IMR-90 (cell line): Measurements from ENCODE around the gene MYH10.

Source experiments
- BHLHE40 ChIP-seq: fragments of 150-350 bp; IDR thresholded peaks from 2 replicates; pipeline ENCODE4 v1.6.1; 2016; ENCODE audit warnings: mild to moderate bottlenecking, low read depth, low read length
- POLR2A ChIP-seq: IDR thresholded peaks from 2 replicates; pipeline ENCODE4 v1.6.1; 2012; ENCODE audit warnings: mild to moderate bottlenecking, low read depth, low read length
- TF ChIP-seq, protein P1 (sequence below): conservative IDR thresholded peaks from 2 replicates; pipeline ENCODE4 v1.5.1; 2012; ENCODE audit warnings: mild to moderate bottlenecking, low read depth, low read length, improper control_type of control experiment

DNA sequence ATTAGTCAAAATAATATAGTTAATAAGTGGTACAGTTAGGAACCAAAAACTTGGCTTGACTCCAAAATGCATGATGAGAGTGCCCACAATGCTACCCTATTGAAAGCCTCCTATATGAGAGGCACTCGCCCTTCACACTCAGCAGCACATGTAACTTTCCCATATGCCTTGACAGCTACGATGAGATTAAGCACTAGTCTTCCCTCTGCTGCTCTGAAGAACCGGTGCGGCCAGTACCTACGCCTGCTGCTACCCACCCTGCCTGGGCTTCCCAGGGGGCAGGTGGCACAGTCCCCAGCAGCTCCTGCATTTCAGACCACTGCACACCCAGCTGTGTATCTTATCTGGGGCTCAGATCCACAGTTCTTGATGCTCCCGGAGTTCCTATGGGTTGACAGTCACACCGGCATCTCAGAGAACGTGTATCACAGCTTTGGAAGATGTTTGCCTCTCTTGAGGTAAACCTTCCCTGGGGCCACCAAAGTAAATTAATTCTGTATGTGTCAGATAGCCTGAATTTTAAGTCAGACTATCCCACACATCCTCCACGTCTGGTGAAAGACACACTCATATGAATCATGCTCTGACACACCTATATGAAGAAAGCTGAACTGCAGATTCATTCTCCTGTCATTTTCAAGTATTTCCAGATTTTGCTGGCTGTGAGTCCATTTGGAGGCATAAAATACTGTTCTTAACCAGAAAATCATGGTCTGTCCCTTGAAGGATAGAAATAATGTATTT is 77.8 kb downstream of the MYH10 start:
- TF ChIP-seq BHLHE40: no peak
- no peak for TF ChIP-seq POLR2A
- TF ChIP-seq, protein P1, sequence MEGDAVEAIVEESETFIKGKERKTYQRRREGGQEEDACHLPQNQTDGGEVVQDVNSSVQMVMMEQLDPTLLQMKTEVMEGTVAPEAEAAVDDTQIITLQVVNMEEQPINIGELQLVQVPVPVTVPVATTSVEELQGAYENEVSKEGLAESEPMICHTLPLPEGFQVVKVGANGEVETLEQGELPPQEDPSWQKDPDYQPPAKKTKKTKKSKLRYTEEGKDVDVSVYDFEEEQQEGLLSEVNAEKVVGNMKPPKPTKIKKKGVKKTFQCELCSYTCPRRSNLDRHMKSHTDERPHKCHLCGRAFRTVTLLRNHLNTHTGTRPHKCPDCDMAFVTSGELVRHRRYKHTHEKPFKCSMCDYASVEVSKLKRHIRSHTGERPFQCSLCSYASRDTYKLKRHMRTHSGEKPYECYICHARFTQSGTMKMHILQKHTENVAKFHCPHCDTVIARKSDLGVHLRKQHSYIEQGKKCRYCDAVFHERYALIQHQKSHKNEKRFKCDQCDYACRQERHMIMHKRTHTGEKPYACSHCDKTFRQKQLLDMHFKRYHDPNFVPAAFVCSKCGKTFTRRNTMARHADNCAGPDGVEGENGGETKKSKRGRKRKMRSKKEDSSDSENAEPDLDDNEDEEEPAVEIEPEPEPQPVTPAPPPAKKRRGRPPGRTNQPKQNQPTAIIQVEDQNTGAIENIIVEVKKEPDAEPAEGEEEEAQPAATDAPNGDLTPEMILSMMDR: no peak
